ENCODE data around the gene VOPP1.

The VOPP1 gene

DNA sequence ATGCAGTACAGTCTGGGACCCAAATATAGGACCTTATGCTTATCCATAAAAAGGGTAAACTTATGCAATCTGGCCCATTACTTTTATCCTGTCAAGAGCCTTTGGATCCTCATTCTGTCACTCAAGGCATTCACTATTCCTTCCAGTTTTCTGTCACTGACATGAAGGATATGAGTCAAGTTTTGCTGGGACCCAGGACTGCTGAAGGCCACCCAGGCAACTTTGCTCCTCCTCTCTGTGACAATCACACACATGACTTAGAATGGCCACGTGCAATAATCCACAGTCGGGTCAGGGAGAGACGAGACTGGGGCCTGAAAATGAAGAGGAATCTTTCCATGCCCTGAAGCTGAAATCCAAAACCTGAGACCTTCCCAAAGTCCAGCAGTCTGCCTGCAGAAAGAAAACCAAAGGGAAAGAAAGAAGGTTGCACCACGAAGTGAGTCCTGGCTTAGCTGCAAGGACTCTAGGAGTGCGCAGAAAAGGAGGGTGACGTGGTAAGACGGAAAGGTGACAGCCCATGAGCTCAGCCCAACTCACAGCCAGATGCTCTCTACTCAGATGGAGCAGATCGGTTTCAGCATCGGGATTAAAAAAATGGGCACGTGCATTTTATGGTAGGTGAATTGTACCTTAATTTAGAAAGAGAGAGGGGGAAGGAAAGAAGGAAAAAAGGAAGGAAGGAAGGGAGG lies 67.2 kb downstream of the VOPP1 start:
- H3K27me3 ChIP-seq (ENCODE audit: control insufficient read depth, insufficient read depth, low read length), result no peaks in the 10 kb centered on the region
- H3K9ac ChIP-seq (ENCODE audit: low read length), result no peak overlapping the region
- H3K4me1 ChIP-seq (ENCODE audit: control insufficient read depth, insufficient read depth, low read length), result peaks cover 3% of the 10 kb centered on the region
- no peak overlapping the region for H3K4me3 ChIP-seq (ENCODE audit: low read length)
- no peak overlapping the region for H3K27ac ChIP-seq (ENCODE audit: low read depth, low read length)
- H3K36me3 ChIP-seq (ENCODE audit: control insufficient read depth, insufficient read depth, low read length), result no peaks in the 10 kb centered on the region

DNA sequence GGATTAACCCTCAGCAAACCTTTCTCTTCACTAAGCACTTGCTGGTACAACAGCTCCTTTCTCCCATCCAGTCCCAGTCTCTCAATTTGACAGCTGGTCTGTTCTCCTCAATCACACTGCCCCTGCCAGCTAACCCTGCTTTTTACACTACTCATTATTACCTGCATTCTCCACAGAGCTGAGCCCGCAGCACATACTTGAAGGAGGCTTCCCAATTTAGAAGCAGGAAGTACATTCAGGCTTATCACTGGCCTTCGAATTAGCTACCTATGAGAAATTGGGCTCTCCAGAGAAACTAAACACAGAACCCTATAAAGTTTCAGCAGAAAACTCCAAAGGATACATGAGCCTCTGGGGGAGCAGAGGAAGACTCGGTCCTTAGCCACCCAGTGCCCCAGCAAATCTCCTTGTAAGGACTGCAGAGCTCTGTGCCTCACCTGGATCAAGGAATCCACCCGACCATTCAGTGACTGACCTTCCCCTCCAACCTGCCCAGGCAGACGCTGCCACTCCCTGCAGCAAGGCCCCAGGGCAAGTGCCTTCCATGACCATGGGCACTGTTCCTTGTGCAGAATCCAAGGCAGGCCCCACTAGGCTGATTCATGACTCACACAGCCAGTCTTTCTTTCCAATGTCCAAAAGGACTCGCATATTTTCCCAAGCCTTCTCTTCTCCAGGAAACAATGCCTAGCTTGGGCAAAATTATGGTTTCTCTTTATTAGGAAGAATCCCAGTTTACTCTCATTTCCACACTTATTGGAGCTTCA lies 68.0 kb downstream of the VOPP1 start:
- Histone ChIP-seq H3K27me3 (ENCODE audit: control insufficient read depth, insufficient read depth, low read length) (no peaks in the 10 kb centered on the region), H3K27ac (ENCODE audit: low read depth, low read length) (no peak overlapping the region), H3K4me1 (ENCODE audit: control insufficient read depth, insufficient read depth, low read length) (peaks cover under 1% of the 10 kb centered on the region), H3K36me3 (ENCODE audit: control insufficient read depth, insufficient read depth, low read length) (no peaks in the 10 kb centered on the region), H3K9ac (ENCODE audit: low read length) (no peak overlapping the region), H3K4me3 (ENCODE audit: low read length) (no peak overlapping the region)

DNA sequence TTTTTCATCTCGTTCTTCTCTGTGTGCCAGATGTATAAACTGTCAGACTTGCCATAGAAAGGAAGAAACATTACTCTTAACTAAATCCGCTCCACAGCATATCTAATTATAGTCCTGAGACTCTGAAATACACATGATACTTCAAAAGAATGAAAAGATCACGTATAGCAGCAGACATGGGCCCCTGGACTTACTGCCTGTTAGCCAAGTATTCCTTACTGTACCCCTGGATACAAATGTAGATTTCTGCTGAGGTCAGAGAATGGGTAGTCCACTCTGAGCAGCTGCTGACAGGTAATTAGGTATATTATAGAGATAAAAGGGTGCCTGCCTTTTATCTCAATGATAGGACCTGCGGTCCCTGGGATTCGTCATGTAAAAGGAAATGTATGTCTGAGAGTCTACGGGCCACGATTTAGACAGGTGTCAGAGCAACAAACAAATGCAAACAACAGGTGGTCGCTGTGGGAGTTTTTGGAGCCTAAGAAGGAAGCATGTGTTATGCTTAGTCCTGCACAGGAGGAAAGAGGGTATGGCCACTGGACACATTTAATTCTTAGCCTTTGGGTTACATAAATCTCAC lies 69.4 kb downstream of the VOPP1 start:
- Histone ChIP-seq H3K36me3 (ENCODE audit: control insufficient read depth, insufficient read depth, low read length) (no peaks in the 10 kb centered on the region), H3K4me1 (ENCODE audit: control insufficient read depth, insufficient read depth, low read length) (no peaks in the 10 kb centered on the region), H3K27ac (ENCODE audit: low read depth, low read length) (no peak overlapping the region), H3K4me3 (ENCODE audit: low read length) (no peak overlapping the region), H3K27me3 (ENCODE audit: control insufficient read depth, insufficient read depth, low read length) (no peaks in the 10 kb centered on the region), H3K9ac (ENCODE audit: low read length) (no peak overlapping the region)

DNA sequence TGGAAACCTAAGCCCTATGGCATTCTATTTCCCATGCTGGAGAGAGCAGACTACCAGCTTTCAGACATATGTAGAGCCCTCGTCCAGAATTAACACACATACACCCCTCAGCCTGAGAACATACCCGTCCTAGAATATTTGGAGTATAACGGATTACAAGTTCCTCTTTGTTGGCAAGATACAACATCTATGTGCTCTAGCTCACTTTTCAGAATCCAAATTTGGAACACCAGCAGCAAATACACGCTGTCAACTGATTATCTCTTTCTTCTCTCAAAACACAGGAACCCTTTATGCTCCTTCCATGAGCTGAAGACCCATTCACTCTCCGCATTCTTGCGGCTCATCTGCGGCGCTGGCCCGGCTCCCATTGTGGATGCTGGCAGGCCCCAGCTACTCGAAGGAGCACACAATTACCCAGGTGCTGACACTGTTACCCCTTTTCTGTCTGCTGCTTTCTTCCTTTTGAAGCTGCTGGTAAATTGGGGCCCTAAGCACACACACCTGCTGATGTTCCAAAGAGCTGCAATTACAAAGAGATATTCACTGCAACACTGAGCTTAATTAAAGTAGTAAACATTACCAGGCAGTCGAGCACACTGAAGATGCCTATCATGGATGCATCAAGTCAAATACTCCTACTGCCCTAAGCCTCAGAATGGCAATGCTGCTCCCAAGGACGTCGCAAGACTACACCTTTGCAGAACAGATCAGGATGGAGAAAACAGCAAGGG lies 70.0 kb downstream of the VOPP1 start:
- Histone ChIP-seq H3K9ac (ENCODE audit: low read length) (no peak overlapping the region), H3K27me3 (ENCODE audit: control insufficient read depth, insufficient read depth, low read length) (no peaks in the 10 kb centered on the region), H3K4me1 (ENCODE audit: control insufficient read depth, insufficient read depth, low read length) (no peaks in the 10 kb centered on the region), H3K36me3 (ENCODE audit: control insufficient read depth, insufficient read depth, low read length) (no peaks in the 10 kb centered on the region), H3K4me3 (ENCODE audit: low read length) (no peak overlapping the region), H3K27ac (ENCODE audit: low read depth, low read length) (no peak overlapping the region)

DNA sequence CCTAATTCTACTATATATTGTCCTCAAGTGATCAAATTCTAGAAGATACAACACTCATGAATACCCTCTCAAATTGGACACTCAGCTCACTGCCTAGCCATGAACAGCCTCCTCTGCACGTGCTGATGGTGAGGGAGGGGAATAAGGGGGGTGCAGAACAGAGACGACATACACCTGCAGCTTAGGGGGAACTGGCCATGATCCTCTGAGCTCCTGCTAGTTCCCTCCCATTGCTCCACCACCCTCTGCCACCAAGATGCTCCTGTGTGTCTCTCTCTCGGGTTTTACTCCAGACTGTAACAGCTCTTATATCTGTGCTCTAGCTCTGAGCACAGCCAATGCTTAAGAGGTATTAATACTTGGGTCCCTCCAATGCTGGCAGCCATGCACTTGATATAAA lies 70.7 kb downstream of the VOPP1 start:
- Histone ChIP-seq H3K27me3 (ENCODE audit: control insufficient read depth, insufficient read depth, low read length) (no peaks in the 10 kb centered on the region), H3K9ac (ENCODE audit: low read length) (no peak overlapping the region), H3K27ac (ENCODE audit: low read depth, low read length) (no peak overlapping the region), H3K36me3 (ENCODE audit: control insufficient read depth, insufficient read depth, low read length) (peaks cover 3% of the 10 kb centered on the region), H3K4me3 (ENCODE audit: low read length) (no peak overlapping the region), H3K4me1 (ENCODE audit: control insufficient read depth, insufficient read depth, low read length) (no peaks in the 10 kb centered on the region)

DNA sequence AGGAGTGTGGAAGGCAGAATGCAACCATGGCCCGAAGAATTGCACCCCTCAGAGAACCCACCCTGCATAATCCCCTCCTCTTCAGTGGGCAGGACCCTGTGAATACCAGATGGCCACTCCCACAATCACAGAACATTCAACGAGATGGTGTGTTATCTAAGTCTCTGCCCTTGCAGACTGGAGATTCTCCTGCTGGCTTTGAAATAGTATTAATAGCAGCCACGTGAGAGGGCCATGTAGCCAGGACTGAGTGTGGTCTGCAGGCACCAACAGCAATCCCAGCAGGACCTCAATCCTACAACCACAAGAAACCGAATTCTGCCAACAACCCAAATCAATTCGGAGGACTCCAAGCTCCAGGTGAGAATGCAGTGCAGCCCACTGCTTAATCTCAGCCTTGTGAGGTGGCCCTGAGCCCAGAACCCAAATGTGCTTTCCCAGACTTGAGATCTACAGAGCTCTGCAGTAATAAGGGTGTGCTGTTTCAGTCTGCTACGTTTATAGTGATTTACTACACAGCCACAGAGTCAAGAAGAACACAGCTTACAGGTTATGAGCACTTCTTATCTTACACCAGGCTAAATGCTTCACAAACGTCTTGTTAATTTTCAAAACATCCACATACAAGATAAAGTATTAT lies 72.1 kb downstream of the VOPP1 start:
- H3K27ac ChIP-seq (ENCODE audit: low read depth, low read length), result no peak overlapping the region
- no peaks in the 10 kb centered on the region for H3K27me3 ChIP-seq (ENCODE audit: control insufficient read depth, insufficient read depth, low read length)
- H3K4me1 ChIP-seq (ENCODE audit: control insufficient read depth, insufficient read depth, low read length), result no peaks in the 10 kb centered on the region
- H3K36me3 ChIP-seq (ENCODE audit: control insufficient read depth, insufficient read depth, low read length), result peaks cover 3% of the 10 kb centered on the region
- no peak overlapping the region for H3K9ac ChIP-seq (ENCODE audit: low read length)
- H3K4me3 ChIP-seq (ENCODE audit: low read length), result no peak overlapping the region

DNA sequence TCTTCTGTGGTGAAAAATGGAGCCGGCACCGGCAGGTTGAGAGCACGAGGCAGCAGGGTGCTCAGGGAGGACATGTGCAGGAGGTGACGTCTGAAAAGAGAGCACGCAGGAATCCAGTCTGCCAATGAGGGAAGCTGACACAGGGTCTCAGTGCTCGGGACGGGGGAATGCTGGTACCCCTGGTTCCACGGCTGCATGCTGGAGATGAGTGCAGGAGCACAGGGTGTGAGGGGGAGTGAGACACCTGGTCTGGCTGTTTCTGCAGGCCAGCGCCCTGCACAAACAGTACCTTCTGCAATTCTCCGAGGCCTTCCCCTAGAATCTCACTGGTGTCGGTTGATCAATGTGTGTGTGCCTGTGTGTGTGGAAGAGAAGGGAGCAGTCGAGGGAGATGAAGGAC lies 72.7 kb downstream of the VOPP1 start:
- H3K4me3 ChIP-seq (ENCODE audit: low read length), result no peak overlapping the region
- no peaks in the 10 kb centered on the region for H3K4me1 ChIP-seq (ENCODE audit: control insufficient read depth, insufficient read depth, low read length)
- H3K36me3 ChIP-seq (ENCODE audit: control insufficient read depth, insufficient read depth, low read length), result peaks cover 3% of the 10 kb centered on the region
- no peak overlapping the region for H3K9ac ChIP-seq (ENCODE audit: low read length)
- no peak overlapping the region for H3K27ac ChIP-seq (ENCODE audit: low read depth, low read length)
- no peaks in the 10 kb centered on the region for H3K27me3 ChIP-seq (ENCODE audit: control insufficient read depth, insufficient read depth, low read length)

DNA sequence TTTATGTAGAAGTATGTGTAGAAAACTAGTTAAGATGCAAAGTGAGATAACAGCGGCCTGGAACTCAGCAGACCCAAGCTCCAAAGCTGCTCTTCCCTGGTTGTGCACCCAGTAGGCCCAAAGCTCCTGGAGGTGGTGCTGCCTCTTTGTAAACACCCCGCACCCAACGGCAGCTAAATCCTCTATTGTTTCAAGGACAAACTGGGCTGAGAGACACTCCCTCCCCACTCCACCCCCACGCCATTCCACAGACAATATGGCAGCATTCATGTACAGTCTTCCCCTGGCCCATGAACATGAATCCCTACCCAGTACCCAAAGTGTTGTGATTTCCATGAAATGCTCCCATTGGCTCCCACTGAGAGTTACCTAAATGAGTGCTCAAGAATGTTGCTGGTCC lies 73.5 kb downstream of the VOPP1 start:
- no peaks in the 10 kb centered on the region for H3K4me1 ChIP-seq (ENCODE audit: control insufficient read depth, insufficient read depth, low read length)

DNA sequence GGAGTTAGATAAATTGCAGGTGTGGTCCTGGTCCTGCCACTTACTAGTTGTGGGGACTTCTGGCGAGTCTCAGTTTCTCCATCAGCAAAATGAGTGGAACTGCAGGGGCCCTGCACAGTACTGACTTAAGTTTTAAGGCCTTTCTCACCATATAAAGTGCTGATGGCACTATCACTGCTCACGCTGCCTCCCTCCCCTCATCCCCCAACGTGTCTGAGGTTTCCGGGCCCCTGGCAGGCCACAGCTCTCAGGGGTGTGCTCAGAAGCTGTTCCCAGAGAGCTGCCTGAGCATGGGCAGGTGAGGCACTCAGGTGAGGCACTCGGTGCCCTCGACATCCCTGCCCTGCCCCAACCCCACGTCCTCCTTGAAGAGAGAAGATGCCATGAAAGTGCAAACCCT lies 74.2 kb downstream of the VOPP1 start:
- H3K27ac ChIP-seq (ENCODE audit: low read depth, low read length), result no peak overlapping the region

More for the DNA sequence above, 73.5 kb downstream of the VOPP1 start:
- Histone ChIP-seq H3K36me3 (ENCODE audit: control insufficient read depth, insufficient read depth, low read length) (peaks cover 3% of the 10 kb centered on the region), H3K27me3 (ENCODE audit: control insufficient read depth, insufficient read depth, low read length) (no peaks in the 10 kb centered on the region), H3K27ac (ENCODE audit: low read depth, low read length) (no peak overlapping the region), H3K4me3 (ENCODE audit: low read length) (no peak overlapping the region), H3K9ac (ENCODE audit: low read length) (no peak overlapping the region)

DNA sequence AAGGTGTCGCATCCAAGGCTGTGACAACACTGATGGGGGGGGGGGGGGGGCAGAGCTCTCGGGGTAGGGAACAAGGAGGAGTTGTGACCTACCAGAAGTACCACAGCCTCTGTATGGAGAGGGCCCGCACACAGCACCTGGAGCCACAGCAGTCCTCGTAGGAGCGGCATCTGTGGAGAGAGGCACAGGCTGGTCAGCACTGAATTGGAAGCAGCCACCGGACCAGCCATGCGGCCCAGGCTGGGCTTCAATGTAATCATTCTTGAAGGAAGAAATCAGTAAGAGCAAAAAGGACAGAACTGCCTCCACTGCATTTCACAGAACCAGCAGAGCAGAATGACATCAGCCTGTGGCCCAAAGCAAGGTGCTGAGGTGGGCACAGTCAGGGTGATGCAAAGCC lies 74.8 kb downstream of the VOPP1 start:
- H3K27me3 ChIP-seq (ENCODE audit: control insufficient read depth, insufficient read depth, low read length), result no peaks in the 10 kb centered on the region
- H3K4me1 ChIP-seq (ENCODE audit: control insufficient read depth, insufficient read depth, low read length), result no peaks in the 10 kb centered on the region
- no peak overlapping the region for H3K4me3 ChIP-seq (ENCODE audit: low read length)
- no peak overlapping the region for H3K27ac ChIP-seq (ENCODE audit: low read depth, low read length)
- H3K9ac ChIP-seq (ENCODE audit: low read length), result no peak overlapping the region
- H3K36me3 ChIP-seq (ENCODE audit: control insufficient read depth, insufficient read depth, low read length), result peaks cover 3% of the 10 kb centered on the region

More for the DNA sequence above, 74.2 kb downstream of the VOPP1 start:
- Histone ChIP-seq H3K36me3 (ENCODE audit: control insufficient read depth, insufficient read depth, low read length) (peaks cover 3% of the 10 kb centered on the region), H3K27me3 (ENCODE audit: control insufficient read depth, insufficient read depth, low read length) (no peaks in the 10 kb centered on the region), H3K4me3 (ENCODE audit: low read length) (no peak overlapping the region), H3K9ac (ENCODE audit: low read length) (no peak overlapping the region), H3K4me1 (ENCODE audit: control insufficient read depth, insufficient read depth, low read length) (no peaks in the 10 kb centered on the region)

DNA sequence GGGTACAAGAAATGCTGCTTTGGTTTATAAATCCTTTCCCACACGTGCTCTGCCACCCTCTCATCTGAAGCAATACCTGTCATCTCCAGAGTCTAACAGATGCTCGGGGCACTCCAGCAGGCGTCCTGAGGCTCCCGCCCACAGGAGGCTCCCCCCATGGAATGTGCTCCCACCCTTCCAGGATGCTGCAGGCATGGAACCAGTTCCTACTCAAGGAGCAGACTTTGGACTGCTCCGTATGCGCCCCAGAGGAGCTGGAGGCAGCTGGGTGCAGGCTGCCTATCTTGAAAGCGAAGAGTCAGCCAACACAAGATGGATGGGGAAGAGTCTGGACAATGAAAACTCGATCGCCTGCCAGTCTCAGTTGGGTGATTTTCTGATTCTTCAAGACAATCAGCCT lies 75.4 kb downstream of the VOPP1 start:
- Histone ChIP-seq H3K4me1 (ENCODE audit: control insufficient read depth, insufficient read depth, low read length) (no peaks in the 10 kb centered on the region), H3K36me3 (ENCODE audit: control insufficient read depth, insufficient read depth, low read length) (peaks cover 3% of the 10 kb centered on the region)

DNA sequence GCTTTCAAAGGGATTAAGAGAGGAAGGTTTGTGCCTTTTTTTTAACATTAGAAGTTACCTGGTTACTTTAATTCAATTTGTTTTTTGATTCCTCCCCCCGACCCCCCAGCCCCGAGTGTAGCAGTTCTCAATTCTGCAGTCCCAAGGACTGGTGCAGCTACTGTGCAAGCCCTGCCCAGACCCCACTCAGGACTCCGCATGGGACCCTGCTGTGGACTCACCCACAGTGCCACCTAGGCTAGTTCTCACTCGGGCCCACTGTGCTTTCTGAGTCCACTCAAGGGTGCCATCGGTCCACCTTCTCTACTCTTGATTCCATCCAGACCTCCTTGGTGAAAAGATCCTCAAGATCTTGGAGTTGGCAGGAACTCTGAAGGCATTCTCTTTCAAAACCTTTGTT lies 77.4 kb downstream of the VOPP1 start:
- H3K4me3 ChIP-seq (ENCODE audit: low read length), result no peak overlapping the region
- H3K4me1 ChIP-seq (ENCODE audit: control insufficient read depth, insufficient read depth, low read length), result no peaks in the 10 kb centered on the region
- no peak overlapping the region for H3K27ac ChIP-seq (ENCODE audit: low read depth, low read length)
- peaks cover 6% of the 10 kb centered on the region for H3K36me3 ChIP-seq (ENCODE audit: control insufficient read depth, insufficient read depth, low read length)
- no peak overlapping the region for H3K9ac ChIP-seq (ENCODE audit: low read length)
- no peaks in the 10 kb centered on the region for H3K27me3 ChIP-seq (ENCODE audit: control insufficient read depth, insufficient read depth, low read length)

More for the DNA sequence above, 75.4 kb downstream of the VOPP1 start:
- H3K4me3 ChIP-seq (ENCODE audit: low read length), result no peak overlapping the region
- H3K9ac ChIP-seq (ENCODE audit: low read length), result no peak overlapping the region
- no peak overlapping the region for H3K27ac ChIP-seq (ENCODE audit: low read depth, low read length)
- H3K27me3 ChIP-seq (ENCODE audit: control insufficient read depth, insufficient read depth, low read length), result no peaks in the 10 kb centered on the region
